Mesothelial cell of epicardium (in vitro differentiated cells): ENCODE measurements around the gene ZSCAN22. TPM values are rescaled to one million over a fixed set of nuclear protein-coding genes. Genes with fewer than 3 reads are reported as not detected.
A peak's percentile ranks its signal among the peaks of the same experiment; 100 is the strongest.

Source experiments
- DNase-seq, 2 experiments: peaks; one replicate each; pipeline ENCODE4 v3.0.0; 2021; ENCODE audit warnings: low spot score in 2 of 2; ENCODE audit not compliant: unreplicated experiment in 2 of 2
- H3K27ac Mint-ChIP-seq: 2 replicates; pipeline ENCODE4 v1.8.0; 2021; ENCODE audit warnings: mixed read lengths
- H3K27me3 Mint-ChIP-seq: 2 replicates; pipeline ENCODE4 v1.8.0; 2021; ENCODE audit warnings: low read depth, mixed read lengths
- H3K36me3 Mint-ChIP-seq: 2 replicates; pipeline ENCODE4 v1.8.0; 2021; ENCODE audit warnings: mixed read lengths
- H3K4me1 Mint-ChIP-seq: 2 replicates; pipeline ENCODE4 v1.8.0; 2021; ENCODE audit warnings: mixed read lengths
- H3K4me3 Mint-ChIP-seq: 2 replicates; pipeline ENCODE4 v1.8.0; 2021; ENCODE audit warnings: mild to moderate bottlenecking, moderate library complexity, mixed read lengths
- H3K9me3 Mint-ChIP-seq: 2 replicates; pipeline ENCODE4 v1.8.0; 2021; ENCODE audit warnings: mixed read lengths
- total RNA-seq: library from RNA; stranded (reverse); gene quantifications from 3 replicates; pipeline ENCODE4 v1.2.1, GENCODE V29; 2021
- TF ChIP-seq, protein P1 (sequence below): fragments of 200-600 bp; sonication (generic); IDR thresholded peaks from one replicate; pipeline ENCODE4 v1.5.0; 2021; ENCODE audit warnings: antibody characterized with exemption; ENCODE audit not compliant: unreplicated experiment

Gene ZSCAN22
- total RNA-seq, 1 donor from 2014 or later: 3.8 TPM

DNA sequence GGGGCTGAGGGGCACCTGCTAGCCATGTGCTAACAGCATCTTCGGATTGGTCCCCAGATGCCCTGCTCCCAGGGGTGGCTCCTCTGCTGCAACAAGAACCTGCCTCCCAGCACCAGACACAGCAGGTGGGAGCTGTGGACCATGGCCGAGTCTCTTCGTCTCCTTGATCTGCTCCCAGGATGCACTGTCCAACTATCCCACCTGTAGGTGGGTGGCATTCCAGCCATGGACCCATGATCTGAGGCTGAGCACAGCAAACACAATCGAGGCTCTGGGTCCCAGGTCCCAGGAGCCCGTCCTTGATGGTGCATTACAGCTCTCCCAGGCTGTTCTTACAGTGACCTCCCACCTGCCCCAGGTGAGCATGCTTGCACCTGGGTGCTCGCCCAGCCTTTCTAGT is 52.5 kb downstream of the ZSCAN22 start:
- H3K27ac Mint-ChIP-seq: peak overlapping the region; percentile 59
- H3K4me1 Mint-ChIP-seq: peaks cover 12% of the 10 kb centered on the region
- no peak for DNase-seq
- peak overlapping the region; percentile 86 for H3K4me3 Mint-ChIP-seq
- H3K9me3 Mint-ChIP-seq: no peaks in the 10 kb centered on the region
- TF ChIP-seq, protein P1, sequence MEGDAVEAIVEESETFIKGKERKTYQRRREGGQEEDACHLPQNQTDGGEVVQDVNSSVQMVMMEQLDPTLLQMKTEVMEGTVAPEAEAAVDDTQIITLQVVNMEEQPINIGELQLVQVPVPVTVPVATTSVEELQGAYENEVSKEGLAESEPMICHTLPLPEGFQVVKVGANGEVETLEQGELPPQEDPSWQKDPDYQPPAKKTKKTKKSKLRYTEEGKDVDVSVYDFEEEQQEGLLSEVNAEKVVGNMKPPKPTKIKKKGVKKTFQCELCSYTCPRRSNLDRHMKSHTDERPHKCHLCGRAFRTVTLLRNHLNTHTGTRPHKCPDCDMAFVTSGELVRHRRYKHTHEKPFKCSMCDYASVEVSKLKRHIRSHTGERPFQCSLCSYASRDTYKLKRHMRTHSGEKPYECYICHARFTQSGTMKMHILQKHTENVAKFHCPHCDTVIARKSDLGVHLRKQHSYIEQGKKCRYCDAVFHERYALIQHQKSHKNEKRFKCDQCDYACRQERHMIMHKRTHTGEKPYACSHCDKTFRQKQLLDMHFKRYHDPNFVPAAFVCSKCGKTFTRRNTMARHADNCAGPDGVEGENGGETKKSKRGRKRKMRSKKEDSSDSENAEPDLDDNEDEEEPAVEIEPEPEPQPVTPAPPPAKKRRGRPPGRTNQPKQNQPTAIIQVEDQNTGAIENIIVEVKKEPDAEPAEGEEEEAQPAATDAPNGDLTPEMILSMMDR: no peak
- H3K36me3 Mint-ChIP-seq: no peaks in the 10 kb centered on the region
- H3K27me3 Mint-ChIP-seq: no peaks in the 10 kb centered on the region

DNA sequence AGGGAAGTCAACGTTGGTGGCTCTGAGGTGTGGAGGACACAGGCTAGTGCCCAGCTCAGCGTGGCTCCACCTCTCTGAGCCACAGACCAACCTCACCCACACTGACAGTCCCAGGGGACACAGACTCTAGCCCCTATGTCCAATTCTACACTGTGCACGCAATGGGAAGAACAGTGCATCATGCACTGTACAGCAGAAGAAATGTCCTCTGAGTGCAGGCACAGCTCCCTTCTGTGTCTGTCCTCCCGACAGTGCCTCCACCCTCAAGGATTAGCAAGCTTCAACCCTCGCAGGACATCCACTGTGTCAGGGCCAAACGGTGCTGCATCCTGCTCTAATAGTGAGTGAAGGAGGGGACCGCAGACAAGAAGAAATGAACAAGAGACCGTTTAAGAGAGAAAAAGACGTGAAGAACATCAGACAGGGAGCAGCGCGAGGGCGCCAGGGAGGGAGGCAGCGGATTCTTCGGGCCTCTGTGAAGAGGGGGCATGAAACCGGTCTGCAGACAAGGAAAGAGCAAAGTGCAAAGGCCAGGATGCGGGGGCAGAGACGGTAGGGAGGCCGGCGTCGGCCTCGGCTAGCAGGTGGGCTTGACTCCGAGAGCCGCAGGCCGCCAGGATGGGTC is 53.4 kb downstream of the ZSCAN22 start:
- Mint-ChIP-seq H3K27ac (peak overlapping the region; percentile 94), H3K9me3 (no peaks in the 10 kb centered on the region), H3K4me3 (peak overlapping the region; percentile 86), H3K36me3 (no peaks in the 10 kb centered on the region), H3K27me3 (no peaks in the 10 kb centered on the region), H3K4me1 (peaks cover 13% of the 10 kb centered on the region)
- TF ChIP-seq, protein P1: no peak
- no peak for DNase-seq

DNA sequence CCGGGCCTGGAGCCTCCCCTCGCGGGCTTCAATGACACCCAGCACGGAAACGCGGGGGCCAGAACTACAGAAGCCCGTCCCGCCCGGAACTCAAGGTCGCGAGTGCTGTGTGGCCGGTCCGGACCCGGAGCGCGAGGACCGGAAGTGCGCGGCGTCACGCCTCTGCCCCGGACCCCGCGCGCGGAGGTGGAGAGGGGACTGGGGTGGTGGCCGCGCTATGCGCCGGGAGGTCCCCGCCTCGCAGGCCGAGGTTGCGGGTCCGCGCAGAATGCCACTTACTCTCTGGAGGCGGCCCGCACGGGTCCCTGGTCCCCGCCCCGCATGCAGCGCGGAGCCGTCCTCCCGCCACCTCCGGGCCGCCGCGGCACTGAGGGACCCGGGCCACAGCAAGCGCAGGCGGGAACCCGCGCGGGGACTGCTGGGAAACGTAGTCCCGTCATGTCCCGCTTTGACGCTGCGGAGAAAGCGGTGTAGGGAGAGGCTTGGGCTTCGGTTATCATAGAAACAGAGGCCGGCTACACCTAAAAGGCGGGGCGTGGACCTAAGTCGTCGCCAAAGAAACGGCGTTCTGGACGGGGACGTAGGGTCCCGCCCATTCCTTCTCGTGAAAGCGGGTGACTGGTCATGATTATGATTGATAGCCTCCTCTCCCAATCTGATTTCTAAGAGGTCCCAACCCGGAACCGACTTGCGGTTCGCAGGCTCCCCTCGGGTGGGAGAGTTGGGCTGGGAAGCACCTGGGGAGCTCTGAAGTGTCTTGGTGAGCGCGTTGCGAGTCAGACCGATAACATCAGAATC is 54.1 kb downstream of the ZSCAN22 start, which contains the start of gene ZNF837:
Gene ZNF837, minus strand, starts transcription at position 369 of the 798 bp plus-strand sequence. CDS start 11,698 bp downstream, outside the sequence.
- Mint-ChIP-seq H3K9me3 (no peaks in the 10 kb centered on the region), H3K4me1 (peaks cover 20% of the 10 kb centered on the region), H3K36me3 (no peaks in the 10 kb centered on the region), H3K27ac (peak within 1 kb of the TSS; percentile 96), H3K27me3 (no peaks in the 10 kb centered on the region), H3K4me3 (peak within 1 kb of the TSS; percentile 86)
- TF ChIP-seq, protein P1: no peak
- DNase-seq: peak; percentile 95 to 96

DNA sequence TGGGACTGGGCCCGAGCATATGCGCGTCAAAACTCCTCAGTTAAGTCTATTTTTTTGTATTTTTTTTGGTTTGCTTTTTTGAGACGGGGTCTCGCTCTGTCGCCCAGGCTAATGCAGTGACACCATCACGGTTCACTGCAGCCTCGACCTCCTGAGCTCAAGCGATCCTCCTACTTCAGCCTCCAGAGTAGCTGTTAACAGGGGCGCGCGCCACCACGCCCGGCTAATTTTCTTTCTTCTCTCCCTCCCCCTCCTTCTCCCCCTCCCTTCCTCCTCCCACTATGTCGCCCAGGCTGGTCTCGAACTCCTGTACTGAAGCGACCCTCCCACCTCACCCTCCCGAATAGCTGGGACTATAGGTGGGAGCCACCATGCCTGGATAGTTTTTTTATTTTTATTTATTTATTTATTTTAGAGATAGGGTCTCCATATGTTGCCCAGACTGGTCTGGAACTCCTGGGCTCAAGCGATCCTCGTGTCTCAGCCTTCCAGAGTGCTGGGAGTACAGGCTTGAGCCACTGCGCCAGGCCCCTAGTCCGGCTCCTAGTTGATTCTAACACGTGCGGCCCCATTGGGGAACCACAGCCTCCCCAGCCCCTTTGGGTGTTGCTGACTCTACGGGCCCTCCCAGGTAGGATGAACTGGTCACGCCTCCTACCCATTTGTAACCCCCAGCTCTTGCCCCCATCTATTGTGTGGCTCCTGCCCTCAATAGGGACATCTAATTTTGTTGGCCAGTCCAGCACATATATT is 54.8 kb downstream of the ZSCAN22 start:
- DNase-seq: no peak
- peaks cover 21% of the 10 kb centered on the region for H3K4me1 Mint-ChIP-seq
- H3K27me3 Mint-ChIP-seq: no peaks in the 10 kb centered on the region
- TF ChIP-seq, protein P1: no peak
- no peaks in the 10 kb centered on the region for H3K9me3 Mint-ChIP-seq
- no peaks in the 10 kb centered on the region for H3K36me3 Mint-ChIP-seq
- peak overlapping the region; percentile 96 for H3K27ac Mint-ChIP-seq
- peak overlapping the region; percentile 86 for H3K4me3 Mint-ChIP-seq

DNA sequence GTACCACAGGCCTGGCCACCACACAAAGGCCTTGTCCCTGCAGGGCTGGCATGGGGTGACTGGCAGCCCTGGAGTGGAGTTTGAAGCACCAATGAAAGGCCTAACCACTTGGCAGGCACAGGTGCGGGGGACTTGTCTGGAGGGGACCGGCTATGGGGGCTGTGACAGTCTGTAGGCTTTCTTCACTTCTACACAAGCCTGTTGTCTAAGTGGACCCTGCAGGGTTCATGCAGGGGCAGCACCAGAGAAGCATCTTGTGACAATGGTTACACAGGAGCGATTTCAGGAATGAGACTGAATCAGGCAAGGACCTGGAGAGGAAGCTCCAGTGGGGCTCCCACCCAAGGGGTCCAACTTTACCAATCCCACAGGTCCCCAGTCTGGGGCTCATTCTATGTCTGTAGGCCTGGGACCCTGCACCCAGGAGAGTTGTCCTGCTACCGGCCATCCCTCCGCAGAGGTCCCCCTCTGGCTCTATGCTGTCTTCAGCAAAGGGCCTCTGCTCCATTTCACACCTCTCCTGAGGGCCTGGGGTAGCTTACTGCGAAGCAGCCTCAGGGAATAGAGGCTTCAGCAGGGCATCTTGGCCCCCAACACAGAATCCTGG is 56.3 kb downstream of the ZSCAN22 start:
- H3K4me1 Mint-ChIP-seq: peaks cover 26% of the 10 kb centered on the region
- no peaks in the 10 kb centered on the region for H3K9me3 Mint-ChIP-seq
- TF ChIP-seq, protein P1: no peak
- no peak for DNase-seq
- no peak overlapping the region for H3K4me3 Mint-ChIP-seq
- no peaks in the 10 kb centered on the region for H3K27me3 Mint-ChIP-seq
- no peak overlapping the region for H3K27ac Mint-ChIP-seq
- H3K36me3 Mint-ChIP-seq: peaks cover 2% of the 10 kb centered on the region
